ENCODE data around the gene PACSIN1. TPM values are rescaled to one million over a fixed set of nuclear protein-coding genes. Genes with fewer than 3 reads are reported as not detected.

PACSIN1 gene
- total and polyA plus RNA-seq, 2 of the 4 experiments (the other 2 are of a cell fraction): 0.02 TPM; not detected in 1

- no peak overlapping the region for H2AK9ac ChIP-seq (replicated peaks; ENCODE audit: low read depth, low read length, poor library complexity)
- H2BK15ac ChIP-seq (ENCODE audit: low read depth, low read length): no peak overlapping the region
- no peak for DNase-seq
- whole genome bisulfite sequencing, 2 experiments (ENCODE audit: extremely low coverage in 2 of 2, insufficient read length in 1 of 2): no CpG with 5 or more reads among the region's 4 CpGs
- dilution Hi-C loops (cut with HindIII; ENCODE audit: low sequenced_read_pairs, unreplicated experiment) (no loop called here), in situ Hi-C loops (cut with MboI; ENCODE audit: low sequenced_read_pairs) (no loop called here), intact Hi-C loops (cut with micrococcal nuclease) (no loop called here)
- no peak overlapping the region for H3K18ac ChIP-seq (ENCODE audit: low read depth, low read length)
- H4K20me1 ChIP-seq (ENCODE audit: insufficient read depth, low read length): no peaks in the 10 kb centered on the region
- H3K23ac ChIP-seq (ENCODE audit: low read depth, low read length): no peak overlapping the region
- no peak overlapping the region for H2AK5ac ChIP-seq (ENCODE audit: low read depth, low read length)
- ChIA-PET POLR2A (ENCODE audit: unreplicated experiment) (no interaction called here), CTCF (no interaction called here)
- no peak overlapping the region for H3K56ac ChIP-seq (ENCODE audit: extremely low read depth, insufficient read depth, low read length)
- H4K8ac ChIP-seq (ENCODE audit: low read depth in 2 of 2, low read length in 2 of 2): no peak overlapping the region
- no peak overlapping the region for H4K91ac ChIP-seq (ENCODE audit: insufficient read depth, low read depth, low read length)
- H3K36me3 ChIP-seq (ENCODE audit: control insufficient read depth, insufficient read depth, low read length): no peaks in the 10 kb centered on the region
- H2BK5ac ChIP-seq (ENCODE audit: low read depth, low read length, poor library complexity, severe bottlenecking): no peak overlapping the region
- no peak overlapping the region for H3K4me2 ChIP-seq (ENCODE audit: low read depth, low read length)
- H4K5ac ChIP-seq (ENCODE audit: low read depth, low read length): no peak overlapping the region
- no peak overlapping the region for H2BK20ac ChIP-seq (ENCODE audit: low read depth, low read length)
- H3K27ac ChIP-seq (ENCODE audit: insufficient read depth, low read length): no peak overlapping the region
- H3K9me1 ChIP-seq (ENCODE audit: insufficient read depth, low read length): no peaks in the 10 kb centered on the region
- peaks cover 10% of the 10 kb centered on the region for H3K27me3 ChIP-seq (ENCODE audit: control insufficient read depth, insufficient read depth, low read length)
- H3K4ac ChIP-seq (ENCODE audit: low read depth, low read length): no peak overlapping the region
- H3K4me1 ChIP-seq (ENCODE audit: control insufficient read depth, insufficient read depth, low read length): peaks cover 2% of the 10 kb centered on the region; the same call in 1 of the 2 replicates
- H2BK120ac ChIP-seq (ENCODE audit: low read depth, low read length): no peak overlapping the region
- no TSS peak for BruUV-seq (replicated peaks)
- no peak for TF ChIP-seq ELK1 (IDR thresholded peaks at IDR 0.05; ENCODE audit: borderline replicate concordance, low read depth, low read length)
- no peak for TF ChIP-seq MAFK (IDR thresholded peaks at IDR 0.05; ENCODE audit: low read depth, low read length)
- no peak for TF ChIP-seq CHD1 (IDR thresholded peaks at IDR 0.05; ENCODE audit: low read depth, low read length)
- no peak overlapping the region for H2AFZ ChIP-seq (replicated peaks; ENCODE audit: low read length, poor library complexity)
- H3K9ac ChIP-seq (ENCODE audit: low read depth, low read length): no peak overlapping the region
- H3K4me3 ChIP-seq (ENCODE audit: insufficient read depth, low read depth, low read length): no peak overlapping the region
- H3K14ac ChIP-seq (replicated peaks; ENCODE audit: low read depth, low read length): no peak overlapping the region
- ATAC-seq (ENCODE audit: low read depth): no peak
- no peaks in the 10 kb centered on the region for H3K9me3 ChIP-seq (ENCODE audit: control insufficient read depth, insufficient read depth, low read length)
- no peaks in the 10 kb centered on the region for H3K79me1 ChIP-seq (ENCODE audit: low read depth in 1 of 2, low read length in 2 of 2)
Observed at GRCh38 chr6:34493344-34493743, 27.5 kb downstream of the PACSIN1 start.
